NCI-H1694 treated with DMSO at 0.1 percent for 48 hours (cell line): ENCODE data around the gene RPL7L1.
"Not testable (repeated sequence)": the region's sequence is repeated elsewhere in the genome, so short reads cannot be mapped to it uniquely, and the experiment has no call there.

ENCODE experiments used
- DNase-seq: peaks from one replicate; lab custom pipeline; 2025; lab: John Stamatoyannopoulos, UW

The RPL7L1 gene

GRCh38 chr6:42879372-42880239 lies at the start of gene RPL7L1:
Gene RPL7L1, plus strand, starts transcription at chr6:42879616. Its CDS starts 295 bp downstream, at chr6:42879911.
- DNase-seq: peak; percentile 93

GRCh38 chr6:42831237-42831636 lies 48.2 kb upstream of the RPL7L1 start:
- DNase-seq: no peak

- DNase-seq: no peak
Observed at GRCh38 chr6:42834056-42834455, 45.4 kb upstream of the RPL7L1 start.

GRCh38 chr6:42841844-42842584 lies 37.4 kb upstream of the RPL7L1 start:
- no peak for DNase-seq

- no peak for DNase-seq
Observed at GRCh38 chr6:42845327-42845694, 34.1 kb upstream of the RPL7L1 start.

- DNase-seq: no peak
Observed at GRCh38 chr6:42846505-42846904, 32.9 kb upstream of the RPL7L1 start.

- DNase-seq: no peak
Observed at GRCh38 chr6:42848700-42849099, 30.7 kb upstream of the RPL7L1 start.

- DNase-seq: no peak
Observed at GRCh38 chr6:42851599-42851998, 27.8 kb upstream of the RPL7L1 start.

GRCh38 chr6:42860036-42860435 lies 19.4 kb upstream of the RPL7L1 start:
- no peak for DNase-seq

- no peak for DNase-seq
Observed at GRCh38 chr6:42860481-42860880, 18.9 kb upstream of the RPL7L1 start.

GRCh38 chr6:42864602-42865001 lies 14.8 kb upstream of the RPL7L1 start:
- DNase-seq: no peak

- DNase-seq: no peak
Observed at GRCh38 chr6:42870145-42870936, 9.1 kb upstream of the RPL7L1 start.

- DNase-seq: no peak
Observed at GRCh38 chr6:42871711-42872110, 7.7 kb upstream of the RPL7L1 start.

- DNase-seq: no peak
Observed at GRCh38 chr6:42873313-42873712, 6.1 kb upstream of the RPL7L1 start.

GRCh38 chr6:42877695-42878094 lies 1.7 kb upstream of the RPL7L1 start:
- DNase-seq: no peak

- DNase-seq: not testable (repeated sequence)
Observed at GRCh38 chr6:42880240-42880817, 913 bp downstream of the RPL7L1 start.

- DNase-seq: not testable (repeated sequence)
Observed at GRCh38 chr6:42880871-42881270, 1.5 kb downstream of the RPL7L1 start.

- DNase-seq: no peak
Observed at GRCh38 chr6:42885702-42886101, 6.3 kb downstream of the RPL7L1 start.

GRCh38 chr6:42888201-42888600 lies 8.8 kb downstream of the RPL7L1 start:
- not testable (repeated sequence) for DNase-seq

- no peak for DNase-seq
Observed at GRCh38 chr6:42889815-42890214, 10.4 kb downstream of the RPL7L1 start.

GRCh38 chr6:42890311-42891198 lies 11.1 kb downstream of the RPL7L1 start:
- DNase-seq: no peak
